IMR-90 (cell line): Measurements from ENCODE around the gene MCM3AP. TPM values are rescaled to one million over a fixed set of nuclear protein-coding genes. Genes with fewer than 3 reads are reported as not detected.

Source experiments
- ATAC-seq: fragments of 200-7000 bp; cut with Tn5 transposase; 2 replicates; pipeline ENCODE4 v1.9.1; 2020; ENCODE audit warnings: low read depth, mild to moderate bottlenecking, moderate library complexity
- BruUV-seq: library from RNA; stranded (reverse); fragments of 400-500 nt; replicated peaks from 2 replicates; lab custom pipeline; 2021; lab: Mats Ljungman, UMichigan
- CTCF ChIA-PET: fragments of 300-600 bp; formaldehyde crosslinking; extraction: SDS; loops from one replicate; lab custom pipeline; 2021; ENCODE audit warnings: antibody characterized with exemption; lab: Yijun Ruan, JAX
- POLR2A ChIA-PET: fragments of 300-600 bp; sonication (Branson Sonifier 250); formaldehyde crosslinking; loops from one replicate; lab custom pipeline; 2022; ENCODE audit warnings: antibody characterized with exemption; ENCODE audit not compliant: unreplicated experiment; lab: Charles Lee
- DNase-seq: peaks from one replicate; pipeline ENCODE4 v3.0.0; 2013
- H2AFZ ChIP-seq: replicated peaks from 2 replicates; pipeline ENCODE3; 2013; ENCODE audit warnings: low read length, mild to moderate bottlenecking; ENCODE audit not compliant: poor library complexity
- H2AK5ac ChIP-seq: 2 replicates; pipeline ENCODE4 v1.6.1; 2013; ENCODE audit warnings: low read depth, low read length, inconsistent platforms
- H2AK9ac ChIP-seq: replicated peaks from 2 replicates; pipeline ENCODE3; 2013; ENCODE audit warnings: mild to moderate bottlenecking, low read depth, low read length, moderate library complexity; ENCODE audit not compliant: poor library complexity
- H2BK120ac ChIP-seq: 2 replicates; pipeline ENCODE4 v1.6.1; 2013; ENCODE audit warnings: low read depth, low read length, inconsistent platforms
- H2BK15ac ChIP-seq: 3 replicates; pipeline ENCODE4 v1.6.1; 2013; ENCODE audit warnings: low read depth, low read length, inconsistent platforms
- H2BK20ac ChIP-seq: 2 replicates; pipeline ENCODE4 v1.6.1; 2013; ENCODE audit warnings: low read depth, mild to moderate bottlenecking, inconsistent platforms, low read length, moderate library complexity
- H2BK5ac ChIP-seq: 2 replicates; pipeline ENCODE4 v1.6.1; 2013; ENCODE audit warnings: mild to moderate bottlenecking, low read depth, low read length, inconsistent platforms; ENCODE audit not compliant: poor library complexity, severe bottlenecking
- H3K14ac ChIP-seq: replicated peaks from 2 replicates; pipeline ENCODE4 v1.6.1; 2013; ENCODE audit warnings: low read depth, low read length, inconsistent platforms
- H3K18ac ChIP-seq: 2 replicates; pipeline ENCODE4 v1.6.1; 2013; ENCODE audit warnings: low read depth, low read length, control low read depth
- H3K23ac ChIP-seq: 2 replicates; pipeline ENCODE4 v1.6.1; 2013; ENCODE audit warnings: low read depth, low read length, inconsistent platforms
- H3K27ac ChIP-seq: 2 replicates; pipeline ENCODE4 v1.5.1; 2013; ENCODE audit warnings: mild to moderate bottlenecking, control low read depth, low read length; ENCODE audit not compliant: insufficient read depth
- H3K27me3 ChIP-seq: 2 replicates; pipeline ENCODE4 v1.6.1; 2013; ENCODE audit warnings: low read length; ENCODE audit not compliant: control insufficient read depth, insufficient read depth
- H3K36me3 ChIP-seq: 2 replicates; pipeline ENCODE4 v1.6.1; 2013; ENCODE audit warnings: low read length, mixed read lengths; ENCODE audit not compliant: control insufficient read depth, insufficient read depth
- H3K4ac ChIP-seq: 2 replicates; pipeline ENCODE4 v1.6.1; 2013; ENCODE audit warnings: low read depth, low read length, inconsistent platforms
- H3K4me1 ChIP-seq: 2 replicates; pipeline ENCODE4 v1.6.1; 2013; ENCODE audit warnings: low read length, mixed read lengths; ENCODE audit not compliant: control insufficient read depth, insufficient read depth
- H3K4me2 ChIP-seq: 2 replicates; pipeline ENCODE4 v1.6.1; 2013; ENCODE audit warnings: low read depth, mild to moderate bottlenecking, control low read depth, low read length, moderate library complexity
- H3K4me3 ChIP-seq: 2 replicates; pipeline ENCODE4 v1.5.1; 2013; ENCODE audit warnings: low read depth, mild to moderate bottlenecking, control low read depth, low read length, moderate library complexity; ENCODE audit not compliant: insufficient read depth
- H3K56ac ChIP-seq: 2 replicates; pipeline ENCODE4 v1.6.1; 2013; ENCODE audit warnings: low read length, inconsistent platforms; ENCODE audit not compliant: insufficient read depth; ENCODE audit errors: extremely low read depth
- H3K79me1 ChIP-seq, 2 experiments: 2 replicates each; pipeline ENCODE4 v1.6.1; 2013; ENCODE audit warnings: low read length in 2 of 2, inconsistent platforms in 1 of 2, low read depth in 1 of 2
- H3K9ac ChIP-seq: 2 replicates; pipeline ENCODE4 v1.6.1; 2013; ENCODE audit warnings: low read depth, low read length, control low read depth
- H3K9me1 ChIP-seq: 2 replicates; pipeline ENCODE4 v1.6.1; 2013; ENCODE audit warnings: low read length, inconsistent platforms; ENCODE audit not compliant: insufficient read depth
- H3K9me3 ChIP-seq: 2 replicates; pipeline ENCODE4 v1.6.1; 2013; ENCODE audit warnings: low read length; ENCODE audit not compliant: control insufficient read depth, insufficient read depth
- H4K20me1 ChIP-seq: 2 replicates; pipeline ENCODE4 v1.6.1; 2013; ENCODE audit warnings: low read length, inconsistent platforms; ENCODE audit not compliant: insufficient read depth
- H4K5ac ChIP-seq: 2 replicates; pipeline ENCODE4 v1.6.1; 2013; ENCODE audit warnings: mild to moderate bottlenecking, low read depth, low read length, control low read depth
- H4K8ac ChIP-seq, 2 experiments: 2 replicates each; pipeline ENCODE4 v1.6.1; 2013; ENCODE audit warnings: low read depth in 2 of 2, low read length in 2 of 2, control low read depth in 1 of 2, inconsistent platforms in 1 of 2
- H4K91ac ChIP-seq: 2 replicates; pipeline ENCODE4 v1.6.1; 2013; ENCODE audit warnings: low read depth, low read length, inconsistent platforms; ENCODE audit not compliant: insufficient read depth
- BHLHE40 ChIP-seq: fragments of 150-350 bp; IDR thresholded peaks from 2 replicates; pipeline ENCODE4 v1.6.1; 2016; ENCODE audit warnings: mild to moderate bottlenecking, low read depth, low read length
- CEBPB ChIP-seq: IDR thresholded peaks from 2 replicates; pipeline ENCODE4 v1.6.1; 2012; ENCODE audit warnings: low read depth, low read length, improper control_type of control experiment
- CHD1 ChIP-seq: IDR thresholded peaks from 2 replicates; pipeline ENCODE4 v1.6.1; 2012; ENCODE audit warnings: low read depth, low read length, improper control_type of control experiment
- CTCF ChIP-seq: conservative IDR thresholded peaks from 2 replicates; pipeline ENCODE4 v1.5.1; 2012; ENCODE audit warnings: mild to moderate bottlenecking, low read depth, low read length, improper control_type of control experiment
- ELK1 ChIP-seq: fragments of 150-350 bp; IDR thresholded peaks from 2 replicates; pipeline ENCODE4 v1.6.1; 2016; ENCODE audit warnings: low read depth, mild to moderate bottlenecking, low read length, moderate library complexity, borderline replicate concordance
- FOS ChIP-seq: fragments of 150-350 bp; IDR thresholded peaks from 2 replicates; pipeline ENCODE4 v1.6.1; 2016; ENCODE audit warnings: low read depth, low read length
- MAFK ChIP-seq: IDR thresholded peaks from 2 replicates; pipeline ENCODE4 v1.6.1; 2012; ENCODE audit warnings: low read depth, low read length, improper control_type of control experiment
- MAZ ChIP-seq: IDR thresholded peaks from 2 replicates; pipeline ENCODE4 v1.6.1; 2012; ENCODE audit warnings: low read depth, mild to moderate bottlenecking, low read length, improper control_type of control experiment, moderate library complexity, borderline replicate concordance
- MXI1 ChIP-seq: IDR thresholded peaks from 2 replicates; pipeline ENCODE4 v1.6.1; 2012; ENCODE audit warnings: low read depth, mild to moderate bottlenecking, low read length, moderate library complexity, borderline replicate concordance
- NFE2L2 ChIP-seq: fragments of 150-350 bp; IDR thresholded peaks from 2 replicates; pipeline ENCODE4 v1.6.1; 2016; ENCODE audit warnings: low read depth, mild to moderate bottlenecking, low read length
- POLR2A ChIP-seq: IDR thresholded peaks from 2 replicates; pipeline ENCODE4 v1.6.1; 2012; ENCODE audit warnings: mild to moderate bottlenecking, low read depth, low read length
- RAD21 ChIP-seq: IDR thresholded peaks from 2 replicates; pipeline ENCODE4 v1.6.1; 2012; ENCODE audit warnings: low read length, improper control_type of control experiment
- RCOR1 ChIP-seq: IDR thresholded peaks from 2 replicates; pipeline ENCODE4 v1.6.1; 2012; ENCODE audit warnings: mild to moderate bottlenecking, low read length, improper control_type of control experiment; ENCODE audit not compliant: insufficient replicate concordance
- RFX5 ChIP-seq: IDR thresholded peaks from 2 replicates; pipeline ENCODE4 v1.8.0; 2012; ENCODE audit warnings: low read depth, mild to moderate bottlenecking, low read length, moderate library complexity
- SMC3 ChIP-seq: fragments of 150-350 bp; IDR thresholded peaks from 2 replicates; pipeline ENCODE4 v1.6.1; 2016; ENCODE audit warnings: low read depth, mild to moderate bottlenecking, antibody characterized with exemption, low read length, moderate library complexity
- USF2 ChIP-seq: fragments of 150-350 bp; IDR thresholded peaks from 2 replicates; pipeline ENCODE4 v1.6.1; 2017; ENCODE audit warnings: mild to moderate bottlenecking, antibody characterized with exemption, low read length, low read depth
- WGBS, 2 experiments: methylation state at CpG; one replicate each; pipeline versions ENCODE4 v1.1.5 to v1.1.7; 2013; ENCODE audit warnings: missing lambda C conversion rate in 2 of 2; ENCODE audit not compliant: insufficient read length in 1 of 2; ENCODE audit errors: extremely low coverage in 2 of 2; 5-methylcytosine and 5-hydroxymethylcytosine counted together
- dilution Hi-C: fragments of 300-500 bp; cut with HindIII; formaldehyde crosslinking; loops from one replicate; pipeline ENCODE4 v1.14.3; 2018; ENCODE audit warnings: low sequenced_read_pairs; ENCODE audit not compliant: unreplicated experiment
- in situ Hi-C: fragments of 300-500 bp; cut with MboI; formaldehyde crosslinking; loops from 3 replicates; pipeline ENCODE4 v1.14.3; 2019; ENCODE audit warnings: low sequenced_read_pairs, inconsistent platforms, mixed read lengths
- intact Hi-C: fragments of 100-400 bp; cut with micrococcal nuclease; formaldehyde crosslinking; loops from 2 replicates; pipeline ENCODE4 v1.10.0; 2022
- polyA plus RNA-seq, 3 experiments: library from polyadenylated mRNA; depleted of rRNA; stranded (reverse); fragments of >200 nt; gene quantifications; 2 replicates each; pipeline ENCODE4 v1.2.3, GENCODE V29; 2012; ENCODE audit warnings: low replicate concordance in 1 of 3
- total RNA-seq: library from RNA; depleted of rRNA; stranded (reverse); fragments of >200 nt; gene quantifications from 2 replicates; pipeline ENCODE4 v1.2.3, GENCODE V29; 2012

MCM3AP gene
- total and polyA plus RNA-seq, 2 of the 4 experiments (the other 2 are of a cell fraction) = 46.5 to 63.1 TPM

- H2BK20ac ChIP-seq = no peak overlapping the region
- H2AFZ ChIP-seq = no peak overlapping the region
- no peak overlapping the region for H3K27ac ChIP-seq
- DNase-seq (no peak), ATAC-seq (no peak)
- H4K5ac ChIP-seq = no peak overlapping the region
- H3K27me3 ChIP-seq = no peaks in the 10 kb centered on the region
- H3K4me1 ChIP-seq = peaks cover 3% of the 10 kb centered on the region
- no peak overlapping the region for H2BK120ac ChIP-seq
- no peaks in the 10 kb centered on the region for H3K9me3 ChIP-seq
- no peak overlapping the region for H3K23ac ChIP-seq
- H3K14ac ChIP-seq = no peak overlapping the region
- H4K20me1 ChIP-seq = no peaks in the 10 kb centered on the region
- H2BK15ac ChIP-seq = no peak overlapping the region
- WGBS, 2 experiments = 67% methylated on average over 3 of the region's 5 CpGs; no CpG with 5 or more reads in 1 of the 2 experiments
- H3K9me1 ChIP-seq = peaks cover 5% of the 10 kb centered on the region; the same call in 1 of the 2 replicates
- dilution Hi-C loops (no loop called here), in situ Hi-C loops (no loop called here), intact Hi-C loops (no loop called here)
- H3K18ac ChIP-seq = no peak overlapping the region
- POLR2A ChIA-PET = no interaction called here
- TF ChIP-seq MAFK (no peak), RAD21 (no peak), BHLHE40 (no peak), CHD1 (no peak), POLR2A (no peak), MAZ (no peak), SMC3 (no peak), USF2 (no peak), ELK1 (no peak), NFE2L2 (no peak), FOS (no peak), RFX5 (no peak), CTCF (no peak), MXI1 (no peak), RCOR1 (no peak), CEBPB (no peak)
- no peak overlapping the region for H3K4ac ChIP-seq
- no peak overlapping the region for H3K9ac ChIP-seq
- BruUV-seq = no TSS peak
- CTCF ChIA-PET = no interaction called here
- H3K79me1 ChIP-seq = peaks cover 0 to 23% of the 10 kb centered on the region in 2 experiments; a peak in 3 of 4 replicates
- H2BK5ac ChIP-seq = no peak overlapping the region
- H4K91ac ChIP-seq = no peak overlapping the region
- no peak overlapping the region for H3K56ac ChIP-seq
- H2AK5ac ChIP-seq = no peak overlapping the region
- no peak overlapping the region for H4K8ac ChIP-seq
- H3K4me3 ChIP-seq = no peak overlapping the region
- peaks cover 47% of the 10 kb centered on the region for H3K36me3 ChIP-seq
- H2AK9ac ChIP-seq = no peak overlapping the region
- no peak overlapping the region for H3K4me2 ChIP-seq
These were observed 50.9 kb downstream of the MCM3AP start for GRCh38 chr21:46234436-46234950.
